ENCODE results near the gene PLXNA2.

PLXNA2 gene

DNA sequence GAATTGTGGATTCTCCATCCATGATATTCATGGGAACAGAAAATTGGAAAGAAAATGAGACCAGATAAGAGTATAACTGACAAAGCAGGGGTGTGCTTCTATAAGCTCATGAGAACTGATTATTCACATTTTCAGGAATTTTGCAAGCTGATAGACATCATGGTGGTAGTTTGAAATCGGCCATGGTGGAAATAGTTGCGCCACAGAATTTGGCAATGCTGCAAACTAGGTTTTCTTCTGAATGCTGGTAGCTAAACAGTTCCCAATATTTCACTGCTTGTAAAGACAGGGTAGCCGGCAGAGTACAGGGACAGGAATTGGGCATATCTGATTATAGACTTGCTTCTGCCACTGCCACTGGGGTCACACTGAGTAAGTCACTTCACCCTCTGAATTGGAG lies 151.1 kb downstream of the PLXNA2 start:
- TF ChIP-seq POLR2AphosphoS5 (IDR thresholded peaks at IDR 0.05; ENCODE audit: low read depth, low read length) (no peak), POLR2A (IDR thresholded peaks at IDR 0.05; ENCODE audit: low read depth, low read length) (no peak), TAF1 (IDR thresholded peaks at IDR 0.05; ENCODE audit: borderline replicate concordance, low read depth, low read length) (no peak)
- no peak for DNase-seq (ENCODE audit: insufficient read length)
- FAIRE-seq = no peak

DNA sequence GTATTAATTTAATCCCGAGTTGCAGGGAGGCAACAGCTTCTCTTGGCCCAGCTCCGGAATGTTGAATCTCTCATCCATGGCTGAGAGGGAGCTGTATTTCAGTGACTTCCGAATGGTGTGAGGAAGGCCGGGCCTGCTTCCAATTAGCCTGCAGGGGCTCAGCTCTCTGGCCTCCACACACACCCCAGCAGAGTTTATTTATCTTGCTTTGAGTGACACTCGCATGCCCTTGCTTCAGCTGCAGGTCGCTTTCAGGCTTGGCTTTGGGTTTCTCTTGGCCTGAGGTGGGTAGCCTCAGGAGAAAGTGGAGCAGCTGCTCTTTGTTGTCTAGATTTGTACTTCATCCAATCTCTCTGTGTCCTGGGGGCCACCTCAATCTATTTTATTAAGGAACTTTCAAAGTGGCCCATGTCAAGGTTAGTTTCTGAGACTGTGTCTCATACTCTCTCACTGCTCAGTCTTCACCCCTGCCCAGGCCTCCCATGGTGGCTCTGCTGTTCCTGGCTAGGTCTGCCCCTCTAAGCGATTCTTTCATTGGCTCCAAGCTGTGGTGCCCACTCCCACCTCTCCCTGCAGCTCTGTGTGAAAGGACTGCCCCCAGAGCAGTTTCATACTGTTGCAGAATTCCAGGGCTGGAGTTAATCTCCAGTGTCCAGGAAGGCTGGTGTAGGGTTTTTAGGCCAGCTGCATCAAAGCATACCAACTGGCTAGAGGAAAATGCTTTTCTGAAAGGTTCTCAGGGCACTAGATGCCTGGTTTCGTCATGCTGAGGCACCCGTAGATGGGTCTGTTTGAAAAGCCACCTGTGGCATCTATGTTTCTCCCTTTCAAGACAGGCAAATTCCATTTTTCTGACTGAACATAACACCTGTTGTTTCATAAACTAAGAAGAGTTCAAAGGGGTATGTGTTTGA lies 153.5 kb downstream of the PLXNA2 start:
- no peak for TF ChIP-seq POLR2AphosphoS5 (IDR thresholded peaks at IDR 0.05; ENCODE audit: low read depth, low read length)
- no peak for TF ChIP-seq TAF1 (IDR thresholded peaks at IDR 0.05; ENCODE audit: borderline replicate concordance, low read depth, low read length)
- TF ChIP-seq POLR2A (IDR thresholded peaks at IDR 0.05; ENCODE audit: low read depth, low read length) = no peak
- no peak for FAIRE-seq
- DNase-seq (ENCODE audit: insufficient read length) = no peak

DNA sequence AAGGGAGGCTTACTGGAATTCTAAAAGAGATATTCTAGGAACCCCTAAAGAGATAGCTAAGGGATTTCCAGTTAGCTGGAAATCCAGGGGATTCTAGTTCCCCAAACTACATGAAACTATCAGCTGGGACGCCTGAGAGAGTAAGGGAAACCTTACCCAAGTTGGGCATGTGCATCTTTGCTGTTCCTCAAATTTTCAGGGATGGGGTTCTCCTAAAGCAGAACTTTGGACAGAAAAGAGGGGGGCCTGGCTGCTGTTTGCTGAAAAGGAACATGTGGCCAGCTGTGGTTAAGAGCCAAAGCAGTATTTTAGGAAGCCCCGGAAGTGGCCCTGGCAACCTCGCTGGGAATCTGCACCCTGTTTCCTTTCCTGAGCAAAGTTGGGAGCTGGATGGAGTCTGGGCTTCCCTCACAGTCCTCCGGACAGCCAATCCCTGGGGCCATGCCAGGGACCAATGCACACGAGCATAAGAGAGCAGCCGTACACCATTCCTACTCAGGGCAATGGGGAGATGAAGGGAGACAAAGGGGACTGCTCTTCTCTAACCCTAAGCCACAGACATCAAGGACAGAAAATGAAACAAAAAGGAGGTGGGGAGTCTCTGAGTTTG lies 154.3 kb downstream of the PLXNA2 start:
- no peak for TF ChIP-seq POLR2AphosphoS5 (IDR thresholded peaks at IDR 0.05; ENCODE audit: low read depth, low read length)
- no peak for TF ChIP-seq POLR2A (IDR thresholded peaks at IDR 0.05; ENCODE audit: low read depth, low read length)
- no peak for TF ChIP-seq TAF1 (IDR thresholded peaks at IDR 0.05; ENCODE audit: borderline replicate concordance, low read depth, low read length)
- DNase-seq (ENCODE audit: insufficient read length) (no peak), FAIRE-seq (no peak)

DNA sequence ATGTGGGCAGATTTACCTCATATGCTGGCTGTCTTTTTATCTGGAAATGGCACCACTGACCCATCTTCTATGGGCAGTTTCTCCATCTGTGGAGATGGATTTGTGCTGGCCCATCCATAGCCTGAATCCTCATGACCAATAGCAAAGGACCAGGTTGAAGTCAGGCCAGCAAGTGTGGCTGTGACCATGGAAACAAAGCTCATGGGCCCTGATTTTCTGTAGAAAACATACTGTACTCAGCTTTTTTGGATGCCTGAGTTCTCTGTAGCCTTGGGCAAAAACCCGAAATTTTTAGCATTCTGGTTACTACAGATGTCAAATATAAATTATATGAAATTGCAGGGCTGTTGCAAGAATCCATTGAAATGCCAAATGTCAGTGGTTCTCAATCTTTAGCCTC lies 155.0 kb downstream of the PLXNA2 start:
- no peak for FAIRE-seq
- TF ChIP-seq POLR2AphosphoS5 (IDR thresholded peaks at IDR 0.05; ENCODE audit: low read depth, low read length) (no peak), POLR2A (IDR thresholded peaks at IDR 0.05; ENCODE audit: low read depth, low read length) (no peak), TAF1 (IDR thresholded peaks at IDR 0.05; ENCODE audit: borderline replicate concordance, low read depth, low read length) (no peak)

DNA sequence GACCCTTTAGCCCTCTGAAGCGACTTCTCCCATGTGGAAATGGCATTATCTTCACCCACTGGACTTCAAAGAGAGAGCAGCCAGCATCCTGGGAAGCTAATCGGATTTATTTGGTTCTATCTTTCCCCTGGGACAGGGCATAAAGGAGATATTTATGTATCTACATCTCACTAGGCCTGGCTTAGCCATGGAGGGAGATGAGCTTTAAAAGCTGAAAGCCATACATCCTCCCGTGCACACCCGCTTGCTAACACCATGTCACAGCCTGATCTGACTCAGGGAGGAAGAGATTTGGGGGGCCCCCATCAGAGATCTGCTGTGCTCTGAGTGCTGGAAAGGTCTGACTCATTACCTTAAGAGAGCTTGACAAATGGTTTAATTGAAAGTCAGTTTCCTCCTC lies 155.9 kb downstream of the PLXNA2 start:
- no peak for FAIRE-seq
- DNase-seq (ENCODE audit: insufficient read length) = no peak
- no peak for TF ChIP-seq TAF1 (IDR thresholded peaks at IDR 0.05; ENCODE audit: borderline replicate concordance, low read depth, low read length)
- TF ChIP-seq POLR2A (IDR thresholded peaks at IDR 0.05; ENCODE audit: low read depth, low read length) = no peak
- TF ChIP-seq POLR2AphosphoS5 (IDR thresholded peaks at IDR 0.05; ENCODE audit: low read depth, low read length) = no peak

More for the DNA sequence above, 155.0 kb downstream of the PLXNA2 start:
- DNase-seq (ENCODE audit: insufficient read length) = no peak

DNA sequence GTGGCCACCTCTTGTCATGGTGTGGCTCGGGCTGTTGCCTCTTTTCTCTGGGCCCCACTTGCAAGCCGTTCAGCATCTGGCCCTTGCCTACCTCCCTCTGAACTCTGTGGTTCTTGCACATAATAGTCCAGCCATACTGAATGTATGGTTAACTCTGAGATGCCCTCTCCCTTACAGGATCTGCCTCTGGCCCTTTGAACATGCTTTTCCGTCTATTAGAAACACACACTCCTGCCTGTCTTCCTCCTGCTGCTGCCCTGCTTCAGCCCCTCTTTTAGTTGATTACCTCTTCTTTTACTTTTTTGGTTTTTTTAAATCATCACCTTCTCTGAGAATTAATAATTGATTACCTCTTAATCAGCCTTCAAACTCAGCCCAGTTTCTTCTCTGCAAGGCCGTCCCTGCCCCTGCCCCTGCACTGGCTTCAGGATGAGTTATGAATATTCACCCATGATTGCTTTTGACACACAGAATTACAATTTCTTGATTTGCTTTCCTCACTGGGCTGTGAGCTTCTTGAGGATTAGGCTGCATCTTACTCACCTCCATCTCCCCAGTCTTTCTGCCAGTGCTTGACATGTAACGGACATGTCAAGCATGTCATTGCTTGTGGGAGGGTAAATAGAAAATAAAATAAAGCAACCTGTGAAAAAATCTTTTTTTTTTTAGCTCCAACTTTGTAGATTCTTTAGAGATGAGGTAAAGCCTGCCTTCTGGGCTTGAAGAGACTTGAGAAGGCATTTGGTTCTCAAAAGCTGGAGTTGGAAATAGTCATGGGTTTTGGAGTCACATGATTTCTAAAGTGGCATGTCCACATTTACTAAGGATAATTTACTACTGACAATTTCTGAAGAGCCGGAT lies 158.3 kb downstream of the PLXNA2 start:
- FAIRE-seq = no peak
- no peak for DNase-seq (ENCODE audit: insufficient read length)
- TF ChIP-seq POLR2AphosphoS5 (IDR thresholded peaks at IDR 0.05; ENCODE audit: low read depth, low read length) (no peak), POLR2A (IDR thresholded peaks at IDR 0.05; ENCODE audit: low read depth, low read length) (no peak), TAF1 (IDR thresholded peaks at IDR 0.05; ENCODE audit: borderline replicate concordance, low read depth, low read length) (no peak)

DNA sequence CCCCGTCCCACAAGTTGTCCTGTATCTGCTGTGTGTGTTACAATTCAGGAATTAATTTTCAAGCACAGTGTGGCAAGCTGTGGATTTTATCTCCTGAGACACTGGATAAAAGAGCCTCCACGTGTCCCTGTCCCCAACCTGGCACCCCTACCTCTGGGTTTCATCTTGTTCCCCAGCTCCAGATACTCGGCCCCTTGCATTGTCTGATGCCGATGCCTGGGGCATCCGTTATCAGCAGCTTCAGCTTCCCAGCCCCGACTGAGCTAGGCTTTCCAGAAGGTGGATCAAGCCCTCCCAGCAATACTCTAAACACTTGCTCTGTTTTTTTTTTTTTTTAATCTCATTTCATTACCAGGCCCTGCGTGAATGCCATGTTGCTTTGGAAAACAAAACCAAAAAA lies 159.4 kb downstream of the PLXNA2 start:
- FAIRE-seq (no peak), DNase-seq (ENCODE audit: insufficient read length) (no peak)
- TF ChIP-seq POLR2A (IDR thresholded peaks at IDR 0.05; ENCODE audit: low read depth, low read length) = no peak
- TF ChIP-seq POLR2AphosphoS5 (IDR thresholded peaks at IDR 0.05; ENCODE audit: low read depth, low read length) = no peak
- no peak for TF ChIP-seq TAF1 (IDR thresholded peaks at IDR 0.05; ENCODE audit: borderline replicate concordance, low read depth, low read length)

DNA sequence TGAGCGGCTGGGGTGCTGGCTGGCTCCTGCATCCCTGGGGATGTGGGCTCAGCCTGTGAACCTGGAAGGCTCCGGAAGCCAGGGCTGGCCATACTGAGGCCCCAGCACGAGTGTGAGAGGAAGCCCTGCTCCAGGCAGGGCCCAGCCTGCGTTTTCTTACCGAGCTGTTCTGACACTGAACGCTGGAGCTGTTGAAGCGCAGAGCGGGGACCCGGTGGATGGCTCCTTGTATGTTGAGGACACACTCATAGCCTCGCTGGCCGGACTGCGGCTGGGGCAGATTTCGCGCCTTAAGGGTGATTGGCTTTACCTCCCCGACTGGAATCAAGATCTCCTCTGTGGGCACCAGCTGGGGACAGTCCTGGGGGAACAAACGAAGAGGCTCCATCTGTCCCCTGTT lies 160.0 kb downstream of the PLXNA2 start:
- TF ChIP-seq POLR2A (IDR thresholded peaks at IDR 0.05; ENCODE audit: low read depth, low read length) (no peak), POLR2AphosphoS5 (IDR thresholded peaks at IDR 0.05; ENCODE audit: low read depth, low read length) (no peak), TAF1 (IDR thresholded peaks at IDR 0.05; ENCODE audit: borderline replicate concordance, low read depth, low read length) (no peak)
- FAIRE-seq = no peak
- no peak for DNase-seq (ENCODE audit: insufficient read length)

DNA sequence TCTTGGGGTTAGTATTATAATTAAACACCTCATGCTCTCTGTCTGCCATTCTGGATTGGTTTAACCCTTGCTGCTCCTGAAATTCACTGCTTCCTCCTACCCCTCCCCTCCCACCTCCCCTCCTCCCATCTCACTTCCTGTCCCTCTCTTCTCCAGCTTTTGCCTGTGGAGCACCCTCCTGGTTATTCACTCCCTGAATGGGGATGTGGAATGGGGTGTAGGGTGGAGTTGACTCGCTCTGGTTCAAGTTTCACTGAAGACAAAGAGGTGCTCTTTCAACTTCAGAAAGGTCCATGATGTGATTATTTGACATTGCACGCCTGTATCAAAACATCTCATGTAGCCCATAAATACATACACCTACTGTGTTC lies 160.5 kb downstream of the PLXNA2 start:
- no peak for DNase-seq (ENCODE audit: insufficient read length)
- no peak for FAIRE-seq
- no peak for TF ChIP-seq POLR2A (IDR thresholded peaks at IDR 0.05; ENCODE audit: low read depth, low read length)

DNA sequence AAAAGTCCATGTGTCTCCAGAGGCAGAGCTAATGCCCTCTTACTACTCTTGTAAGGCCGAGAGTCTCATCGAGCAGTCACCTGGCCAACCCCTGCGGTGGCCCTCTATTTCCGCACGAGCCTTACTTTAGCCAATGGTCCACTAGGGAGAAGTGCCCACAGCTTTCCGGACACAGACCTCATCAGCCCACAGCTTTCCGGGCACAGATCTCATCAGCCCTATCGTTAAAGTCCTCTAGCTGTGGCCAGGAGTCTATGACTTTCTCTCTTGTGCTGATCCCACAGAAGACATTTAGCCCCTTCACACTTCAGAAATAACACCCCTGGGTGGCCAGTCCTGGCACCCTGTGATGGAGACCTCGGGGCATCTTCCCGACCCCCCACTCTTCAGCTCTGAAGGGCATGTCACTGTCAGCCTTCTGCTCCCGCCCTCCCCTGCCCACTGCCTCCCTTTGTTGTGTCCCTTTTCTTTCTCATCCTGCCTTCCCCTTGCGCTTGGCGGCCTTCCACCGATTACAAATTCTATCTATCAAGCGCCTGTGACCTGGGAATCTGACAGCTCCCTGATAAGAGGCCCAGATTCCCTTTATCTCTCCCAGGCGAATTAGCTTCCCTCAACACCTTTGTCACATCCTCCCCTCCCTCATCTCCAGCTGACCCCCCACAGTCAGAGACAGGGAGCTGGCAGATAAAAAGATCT lies 161.0 kb downstream of the PLXNA2 start:
- DNase-seq (ENCODE audit: insufficient read length) (no peak), FAIRE-seq (no peak)
- no peak for TF ChIP-seq POLR2AphosphoS5 (IDR thresholded peaks at IDR 0.05; ENCODE audit: low read depth, low read length)
- TF ChIP-seq TAF1 (IDR thresholded peaks at IDR 0.05; ENCODE audit: borderline replicate concordance, low read depth, low read length) = no peak
- no peak for TF ChIP-seq POLR2A (IDR thresholded peaks at IDR 0.05; ENCODE audit: low read depth, low read length)

DNA sequence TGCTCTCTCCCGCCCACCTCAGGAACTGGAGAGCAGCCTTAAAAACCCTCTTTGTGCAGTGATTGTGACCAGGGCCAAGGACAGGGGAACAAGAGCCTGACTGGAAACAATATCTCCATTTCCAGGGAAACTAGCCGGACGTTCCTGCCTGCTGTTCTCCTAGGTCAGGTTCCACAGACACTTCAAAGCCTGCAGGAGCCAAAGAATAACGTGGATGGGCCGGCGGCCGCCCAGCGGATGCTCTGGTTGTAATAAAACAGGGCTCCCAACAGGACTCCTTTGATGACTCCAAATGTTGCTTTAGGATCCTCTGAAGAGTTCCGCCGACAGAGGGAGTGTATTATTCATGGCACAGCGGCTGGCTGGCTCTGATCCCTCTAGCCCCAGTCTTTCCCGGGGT lies 162.2 kb downstream of the PLXNA2 start:
- no peak for FAIRE-seq
- TF ChIP-seq POLR2AphosphoS5 (IDR thresholded peaks at IDR 0.05; ENCODE audit: low read depth, low read length) = no peak
- no peak for TF ChIP-seq POLR2A (IDR thresholded peaks at IDR 0.05; ENCODE audit: low read depth, low read length)
- TF ChIP-seq TAF1 (IDR thresholded peaks at IDR 0.05; ENCODE audit: borderline replicate concordance, low read depth, low read length) = no peak
- no peak for DNase-seq (ENCODE audit: insufficient read length)

Measured in GM12892 (cell line).